H1 (cell line): ENCODE measurements around the gene PTPRT. TPM values are rescaled to one million over a fixed set of nuclear protein-coding genes. Genes with fewer than 3 reads are reported as not detected.

Experiments used
- ASH2L ChIP-seq: fragments of 200-600, 300-600 bp; sonication (generic); IDR thresholded peaks from one replicate; pipeline ENCODE4 v1.7.1; 2017; ENCODE audit warnings: low read length
- BCL11A ChIP-seq, 2 experiments: IDR thresholded peaks; one replicate each; pipeline ENCODE4 v1.6.1; 2011; ENCODE audit warnings: low read depth in 2 of 2, low read length in 2 of 2, mild to moderate bottlenecking in 2 of 2
- CTBP2 ChIP-seq: IDR thresholded peaks from 2 replicates; pipeline ENCODE4 v1.7.0; 2011; ENCODE audit warnings: borderline replicate concordance, mild to moderate bottlenecking, moderate library complexity, mixed read lengths, low read length; ENCODE audit not compliant: insufficient read depth, insufficient read length
- HDAC6 ChIP-seq: IDR thresholded peaks from one replicate; pipeline ENCODE4 v1.7.1; 2012; ENCODE audit warnings: low read depth, mild to moderate bottlenecking, inconsistent platforms, low read length, moderate library complexity
- NANOG ChIP-seq: IDR thresholded peaks from 2 replicates; pipeline ENCODE4 v1.6.1; 2011; ENCODE audit warnings: low read length, low read depth, mild to moderate bottlenecking, inconsistent platforms; ENCODE audit not compliant: insufficient read depth, poor library complexity, severe bottlenecking
- POU5F1 ChIP-seq: IDR thresholded peaks from 2 replicates; pipeline ENCODE4 v1.6.1; 2011; ENCODE audit warnings: low read depth, mild to moderate bottlenecking, low read length, moderate library complexity
- RAD21 ChIP-seq, 2 experiments: IDR thresholded peaks in 1 of 2; conservative IDR thresholded peaks in 1 of 2; 2 replicates each; pipeline ENCODE4 v1.6.1; 2011; ENCODE audit warnings: low read depth in 2 of 2, low read length in 2 of 2, improper control_type of control experiment in 1 of 2, inconsistent platforms in 1 of 2, mild to moderate bottlenecking in 1 of 2, moderate library complexity in 1 of 2
- RNF2 ChIP-seq: fragments of 200-900, 300-1000 bp; sonication (generic); IDR thresholded peaks from 2 replicates; pipeline ENCODE4 v1.7.1; 2016; ENCODE audit warnings: borderline replicate concordance, low read depth, mild to moderate bottlenecking, antibody characterized with exemption, low read length; ENCODE audit not compliant: poor library complexity, severe bottlenecking; ENCODE audit errors: missing control alignments
- SIX5 ChIP-seq: IDR thresholded peaks from 2 replicates; pipeline ENCODE4 v1.6.1; 2011; ENCODE audit warnings: mild to moderate bottlenecking, low read depth, low read length
- polyA plus RNA-seq, 7 experiments: library from polyadenylated mRNA; depleted of rRNA in 3 of 7; stranded (reverse) in 5 of 7; unstranded in 2 of 7; fragments of >200 nt in 5 of 7; fragments of 200-250 nt in 2 of 7; gene quantifications; 1 replicate in 5 of 7; 2 replicates in 1 of 7; 4 replicates in 1 of 7; pipeline versions ENCODE4 v1.2.1 to v1.2.3, GENCODE V29; 2011 to 2013; ENCODE audit warnings: missing spikeins in 2 of 7, mixed read lengths in 2 of 7
- total RNA-seq: library from RNA; stranded (reverse); fragmentation: NEBNext Ultra II Directional; extraction: Animal tissue kit (Norgen Biotek cat#: 25700); gene quantifications from 2 replicates; pipeline ENCODE4 v1.2.1, GENCODE V29; 2021

PTPRT gene
- total and polyA plus RNA-seq, 2 of the 8 experiments (the other 6 are each of a cell fraction or from before 2014, with no cell fraction given): 0.33 to 1.8 TPM

- TF ChIP-seq ASH2L (no peak), RNF2 (no peak), CTBP2 (no peak), POU5F1 (no peak), BCL11A (IDR thresholded peaks at IDR 0.05; ENCODE audit: low read depth in 2 of 2, low read length in 2 of 2) (no peak), HDAC6 (no peak), SIX5 (no peak), NANOG (no peak), RAD21 (IDR thresholded peaks at IDR 0.05 in 1 of 2, conservative IDR thresholded peaks at IDR 0.05 in 1 of 2; ENCODE audit: low read depth in 2 of 2, low read length in 2 of 2) (no peak)
Observed at GRCh38 chr20:42553374-42553773, 636.3 kb downstream of the PTPRT start (continued).
